ENCODE results near the gene GALNT12. TPM values are rescaled to one million over a fixed set of nuclear protein-coding genes. Genes with fewer than 3 reads are reported as not detected.

The GALNT12 gene
- total RNA-seq, 1 experiment from 2014 or later: 31.2 TPM

DNA sequence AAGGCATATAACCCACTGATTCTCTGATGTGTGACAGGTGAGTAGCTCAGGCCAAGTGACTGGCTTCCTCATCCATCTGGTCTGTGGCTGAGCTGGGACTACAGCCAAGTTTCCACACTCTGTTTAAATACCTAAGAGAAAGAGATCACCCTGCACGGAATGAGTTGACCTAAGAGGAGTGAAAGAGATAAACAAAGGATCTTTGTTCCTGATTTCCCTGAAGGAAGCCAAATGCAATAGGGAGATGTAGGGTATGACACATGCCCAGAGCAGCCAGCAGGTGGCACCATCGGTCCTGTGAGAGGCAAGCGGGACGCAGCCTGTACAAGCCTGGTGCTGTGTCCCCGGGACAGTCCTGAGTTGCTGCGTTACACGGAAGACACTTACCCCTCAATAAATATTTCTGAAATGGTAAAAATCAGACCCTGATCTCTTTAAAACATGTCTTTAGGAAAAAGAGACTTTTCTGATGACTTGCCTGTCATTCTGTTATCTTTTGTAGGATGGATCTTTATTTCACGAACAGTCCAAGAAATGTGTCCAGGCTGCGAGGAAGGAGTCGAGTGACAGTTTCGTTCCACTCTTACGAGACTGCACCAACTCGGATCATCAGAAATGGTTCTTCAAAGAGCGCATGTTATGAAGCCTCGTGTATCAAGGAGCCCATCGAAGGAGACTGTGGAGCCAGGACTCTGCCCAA is 41.1 kb downstream of the GALNT12 start (continued):
- TF ChIP-seq EZH2phosphoT487 (IDR thresholded peaks at IDR 0.05; ENCODE audit: borderline replicate concordance) (no peak), CEBPB (IDR thresholded peaks at IDR 0.05; ENCODE audit: low read depth) (peak; percentile 46; the same call in 1 of the 2 replicates), CBX3 (IDR thresholded peaks at IDR 0.05; ENCODE audit: low read depth) (peak; percentile 86), ZFX (IDR thresholded peaks at IDR 0.05) (no peak), TCF7L2 (IDR thresholded peaks at IDR 0.05; ENCODE audit: borderline replicate concordance, extremely low read depth, insufficient read depth, insufficient read length) (no peak)

- no TSS peak for BruUV-seq (replicated peaks)
- no peak overlapping the region for H3K27ac ChIP-seq (ENCODE audit: low read depth, low read length)
- no peak overlapping the region for H3K4me3 ChIP-seq (replicated peaks in 1 of 2; ENCODE audit: low read depth in 1 of 2, low read length in 2 of 2)
- H2AFZ ChIP-seq (ENCODE audit: low read depth, low read length, poor library complexity, severe bottlenecking): no peak overlapping the region
- ATAC-seq (no peak), DNase-seq (ENCODE audit: low read depth, low spot score) (no peak)
- H3K4me2 ChIP-seq (ENCODE audit: low read length): no peak overlapping the region
- TF ChIP-seq, protein P1, sequence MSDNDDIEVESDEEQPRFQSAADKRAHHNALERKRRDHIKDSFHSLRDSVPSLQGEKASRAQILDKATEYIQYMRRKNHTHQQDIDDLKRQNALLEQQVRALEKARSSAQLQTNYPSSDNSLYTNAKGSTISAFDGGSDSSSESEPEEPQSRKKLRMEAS (IDR thresholded peaks at IDR 0.05): no peak
- TF ChIP-seq RAD21 (IDR thresholded peaks at IDR 0.05; ENCODE audit: low read depth) (no peak), POLR2AphosphoS5 (IDR thresholded peaks at IDR 0.05; ENCODE audit: low read depth, low read length) (no peak), ZNF274 (IDR thresholded peaks at IDR 0.05; ENCODE audit: low read depth, low read length) (no peak), SP1 (IDR thresholded peaks at IDR 0.05; ENCODE audit: low read depth) (no peak), CTCF (IDR thresholded peaks at IDR 0.05 in 2 of 3, conservative IDR thresholded peaks at IDR 0.05 in 1 of 3; ENCODE audit: borderline replicate concordance in 1 of 3, insufficient read depth in 1 of 3, low read depth in 2 of 3, low read length in 2 of 3) (no peak), ZFX (IDR thresholded peaks at IDR 0.05) (no peak), SRF (IDR thresholded peaks at IDR 0.05; ENCODE audit: low read depth) (no peak), CEBPB (IDR thresholded peaks at IDR 0.05; ENCODE audit: low read depth) (no peak), TCF7L2 (IDR thresholded peaks at IDR 0.05; ENCODE audit: borderline replicate concordance, extremely low read depth, insufficient read depth, insufficient read length) (no peak), REST (IDR thresholded peaks at IDR 0.05; ENCODE audit: low read depth) (no peak), SIN3A (IDR thresholded peaks at IDR 0.05; ENCODE audit: low read depth) (no peak), FOSL1 (IDR thresholded peaks at IDR 0.05; ENCODE audit: low read depth) (no peak), CBX3 (IDR thresholded peaks at IDR 0.05; ENCODE audit: low read depth) (no peak), EGR1 (IDR thresholded peaks at IDR 0.05; ENCODE audit: low read depth) (no peak), POLR2A (IDR thresholded peaks at IDR 0.05; ENCODE audit: borderline replicate concordance, extremely low read depth, insufficient read depth, insufficient read length) (no peak), YY1 (IDR thresholded peaks at IDR 0.05; ENCODE audit: extremely low read depth, insufficient replicate concordance, low read depth, low read length) (no peak)
- H4K20me1 ChIP-seq (ENCODE audit: insufficient read depth): no peaks in the 10 kb centered on the region
- H3K9me2 ChIP-seq (ENCODE audit: insufficient read depth): no peaks in the 10 kb centered on the region
- H3K9ac ChIP-seq (ENCODE audit: low read length): no peak overlapping the region
- peaks cover 9 to 39% of the 10 kb centered on the region in 2 experiments; a peak in 3 of 4 replicates for H3K4me1 ChIP-seq (ENCODE audit: control insufficient read depth in 1 of 2, insufficient read depth in 2 of 2, low read length in 2 of 2)
- H3K36me3 ChIP-seq (ENCODE audit: control insufficient read depth in 1 of 2, insufficient read depth in 2 of 2, low read length in 2 of 2): peaks cover 2 to 9% of the 10 kb centered on the region in 2 experiments; a peak in 2 of 4 replicates
- H3K27me3 ChIP-seq (ENCODE audit: insufficient read depth, low read length): no peaks in the 10 kb centered on the region
- H3K9me3 ChIP-seq (ENCODE audit: control insufficient read depth in 1 of 2, insufficient read depth in 1 of 2, low read depth in 1 of 2, low read length in 2 of 2): no peaks in the 10 kb centered on the region
- RAD21 ChIA-PET (ENCODE audit: low non-redundant PET in 1 of 2, low total read pairs in 2 of 2, uncharacterized antibody in 2 of 2, unreplicated experiment in 2 of 2): interaction anchor here in 1 of 2 experiments (0.6 to 0.7 kb wide), 2 partner anchors 149 to 150 kb away, joined by 3 read pairs; no protein-coding TSS in a partner anchor
- intact Hi-C loops (cut with micrococcal nuclease): no loop called here
- CTCF ChIA-PET: interaction anchor here (1.3 to 4.5 kb wide), 3 partner anchors 11 to 149 kb away, joined by 4 to 55 read pairs (median 4); no protein-coding TSS in a partner anchor
- no peaks in the 10 kb centered on the region for H3K79me2 ChIP-seq (ENCODE audit: insufficient read depth, low read length)
- POLR2A ChIA-PET: interaction anchor here (1.6 kb wide), 1 partner anchor 17 kb away, joined by 3 read pairs; no protein-coding TSS in a partner anchor
These were observed 42.1 kb downstream of the GALNT12 start for GRCh38 chr9:98849563-98849962.
